Neural cell (in vitro differentiated cells): ENCODE data around the gene CERS5.

Source experiments
- EP300 ChIP-seq: fragments of 450-650 bp; conservative IDR thresholded peaks from 2 replicates; pipeline ENCODE4 v1.6.1; 2014; ENCODE audit warnings: antibody characterized with exemption, mild to moderate bottlenecking, moderate library complexity; ENCODE audit not compliant: poor library complexity, severe bottlenecking
- EZH2 ChIP-seq: fragments of 200-600, 300-800 bp; shearing (Covaris generic), sonication (generic); IDR thresholded peaks from 2 replicates; pipeline ENCODE4 v1.6.1; 2014; ENCODE audit warnings: antibody characterized with exemption, low read length, borderline replicate concordance, mild to moderate bottlenecking; ENCODE audit not compliant: insufficient read depth, poor library complexity, severe bottlenecking
- TF ChIP-seq, protein P1 (sequence below): fragments of 450-650 bp; IDR thresholded peaks from 2 replicates; pipeline ENCODE4 v1.5.1; 2014; ENCODE audit warnings: antibody characterized with exemption, mild to moderate bottlenecking, moderate library complexity; ENCODE audit not compliant: poor library complexity, severe bottlenecking

DNA sequence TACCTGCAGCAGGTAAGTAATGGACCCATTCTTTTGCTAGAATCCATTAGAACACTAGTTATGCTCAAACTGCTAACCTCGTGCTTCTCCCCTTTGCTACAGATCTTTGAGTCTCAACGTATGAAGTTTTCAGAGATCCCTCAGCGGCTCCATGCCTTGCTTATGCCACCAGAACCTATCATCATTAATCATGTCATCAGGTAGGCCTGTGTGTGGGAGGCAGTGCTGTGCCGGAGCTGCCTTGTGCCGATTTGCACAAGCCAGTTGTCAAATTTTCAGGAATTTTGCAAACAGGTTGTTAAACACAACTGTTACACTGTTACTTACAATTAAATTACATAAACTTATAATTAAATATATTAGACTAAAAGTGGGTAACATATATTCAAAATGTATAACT lies 76.8 kb downstream of the CERS5 start:
- no peak for TF ChIP-seq EP300
- no peak for TF ChIP-seq EZH2
- TF ChIP-seq, protein P1, sequence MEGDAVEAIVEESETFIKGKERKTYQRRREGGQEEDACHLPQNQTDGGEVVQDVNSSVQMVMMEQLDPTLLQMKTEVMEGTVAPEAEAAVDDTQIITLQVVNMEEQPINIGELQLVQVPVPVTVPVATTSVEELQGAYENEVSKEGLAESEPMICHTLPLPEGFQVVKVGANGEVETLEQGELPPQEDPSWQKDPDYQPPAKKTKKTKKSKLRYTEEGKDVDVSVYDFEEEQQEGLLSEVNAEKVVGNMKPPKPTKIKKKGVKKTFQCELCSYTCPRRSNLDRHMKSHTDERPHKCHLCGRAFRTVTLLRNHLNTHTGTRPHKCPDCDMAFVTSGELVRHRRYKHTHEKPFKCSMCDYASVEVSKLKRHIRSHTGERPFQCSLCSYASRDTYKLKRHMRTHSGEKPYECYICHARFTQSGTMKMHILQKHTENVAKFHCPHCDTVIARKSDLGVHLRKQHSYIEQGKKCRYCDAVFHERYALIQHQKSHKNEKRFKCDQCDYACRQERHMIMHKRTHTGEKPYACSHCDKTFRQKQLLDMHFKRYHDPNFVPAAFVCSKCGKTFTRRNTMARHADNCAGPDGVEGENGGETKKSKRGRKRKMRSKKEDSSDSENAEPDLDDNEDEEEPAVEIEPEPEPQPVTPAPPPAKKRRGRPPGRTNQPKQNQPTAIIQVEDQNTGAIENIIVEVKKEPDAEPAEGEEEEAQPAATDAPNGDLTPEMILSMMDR, result no peak
